Uterus (tissue), 2 donors: Measurements from ENCODE around the gene RNASE13.

Source experiments
- POLR2A ChIP-seq, 2 donors: fragments of 450-650 bp; IDR thresholded peaks; one replicate each; pipeline ENCODE4 v1.6.1; 2016; ENCODE audit warnings: antibody characterized with exemption in 2 of 2, mild to moderate bottlenecking in 1 of 2, moderate library complexity in 1 of 2
- TF ChIP-seq, protein P1 (sequence below), 4 experiments: fragments of 200-600 bp in 2 of 4; fragments of 450-650 bp in 2 of 4; sonication (generic) in 2 of 4; IDR thresholded peaks; one replicate each; pipeline ENCODE4 v1.5.1; 2016 to 2019; ENCODE audit warnings: antibody characterized with exemption in 4 of 4, mild to moderate bottlenecking in 2 of 4, moderate library complexity in 1 of 4

DNA sequence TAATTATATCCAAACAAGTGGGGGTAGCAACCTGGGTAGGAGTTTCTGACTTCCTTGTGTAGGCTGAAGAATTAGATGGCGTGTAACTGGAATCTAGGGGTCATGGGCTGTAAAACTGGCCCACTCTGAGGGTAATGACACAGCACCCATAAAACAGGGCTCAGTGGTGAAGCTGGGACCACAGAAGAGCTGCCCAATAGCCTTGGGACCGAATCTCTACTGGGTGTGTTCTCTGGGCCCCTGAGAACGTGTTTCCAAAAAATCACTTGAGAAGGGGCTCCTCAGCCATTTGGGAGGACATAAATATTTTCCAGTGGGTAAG lies 26.7 kb upstream of the RNASE13 start:
- TF ChIP-seq, protein P1, sequence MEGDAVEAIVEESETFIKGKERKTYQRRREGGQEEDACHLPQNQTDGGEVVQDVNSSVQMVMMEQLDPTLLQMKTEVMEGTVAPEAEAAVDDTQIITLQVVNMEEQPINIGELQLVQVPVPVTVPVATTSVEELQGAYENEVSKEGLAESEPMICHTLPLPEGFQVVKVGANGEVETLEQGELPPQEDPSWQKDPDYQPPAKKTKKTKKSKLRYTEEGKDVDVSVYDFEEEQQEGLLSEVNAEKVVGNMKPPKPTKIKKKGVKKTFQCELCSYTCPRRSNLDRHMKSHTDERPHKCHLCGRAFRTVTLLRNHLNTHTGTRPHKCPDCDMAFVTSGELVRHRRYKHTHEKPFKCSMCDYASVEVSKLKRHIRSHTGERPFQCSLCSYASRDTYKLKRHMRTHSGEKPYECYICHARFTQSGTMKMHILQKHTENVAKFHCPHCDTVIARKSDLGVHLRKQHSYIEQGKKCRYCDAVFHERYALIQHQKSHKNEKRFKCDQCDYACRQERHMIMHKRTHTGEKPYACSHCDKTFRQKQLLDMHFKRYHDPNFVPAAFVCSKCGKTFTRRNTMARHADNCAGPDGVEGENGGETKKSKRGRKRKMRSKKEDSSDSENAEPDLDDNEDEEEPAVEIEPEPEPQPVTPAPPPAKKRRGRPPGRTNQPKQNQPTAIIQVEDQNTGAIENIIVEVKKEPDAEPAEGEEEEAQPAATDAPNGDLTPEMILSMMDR (IDR thresholded peaks at IDR 0.05), result no peak
- no peak for TF ChIP-seq POLR2A (IDR thresholded peaks at IDR 0.05)
